SK-N-SH (cell line): ENCODE results near the gene PRM3. TPM values are rescaled to one million over a fixed set of nuclear protein-coding genes. Genes with fewer than 3 reads are reported as not detected.

ENCODE experiments used
- CTCF ChIA-PET: fragments of 300-600, 350-600 bp; formaldehyde crosslinking; extraction: SDS; loops from one replicate; lab custom pipeline; 2021; lab: Yijun Ruan, JAX
- POLR2A ChIA-PET: fragments of 350-600 bp; sonication (Branson Sonifier 250); formaldehyde crosslinking; extraction: SDS; loops from one replicate; lab custom pipeline; 2020; ENCODE audit warnings: antibody characterized with exemption, inconsistent platforms; lab: Yijun Ruan, JAX
- DNase-seq: peaks from one replicate; pipeline ENCODE4 v3.0.0; 2012
- H2AFZ ChIP-seq: fragments of 200-600 bp; sonication (generic); 2 replicates; pipeline ENCODE4 v1.8.1; 2016; ENCODE audit warnings: antibody characterized with exemption, mild to moderate bottlenecking, low read depth
- H3F3A ChIP-seq: fragments of 200-600 bp; sonication (generic); replicated peaks from 2 replicates; pipeline ENCODE3; 2016; ENCODE audit warnings: antibody characterized with exemption, mild to moderate bottlenecking; ENCODE audit not compliant: insufficient read depth
- H3K27ac ChIP-seq, 2 experiments: fragments of 200-500 bp in 1 of 2; fragments of 200-600 bp in 1 of 2; sonication (Bioruptor generic) in 1 of 2; sonication (generic), shearing (Covaris generic) in 1 of 2; 2 replicates each; pipeline versions ENCODE4 v1.5.1 to v1.6.1; 2014 to 2016; ENCODE audit warnings: low read depth in 2 of 2, inconsistent platforms in 1 of 2, low read length in 1 of 2, mild to moderate bottlenecking in 1 of 2, mixed read lengths in 1 of 2
- H3K27me3 ChIP-seq: fragments of 200-600 bp; sonication (generic), shearing (Covaris generic); 2 replicates; pipeline ENCODE4 v1.6.1; 2016; ENCODE audit warnings: mixed run types; ENCODE audit not compliant: insufficient read depth
- H3K36me3 ChIP-seq, 2 experiments: fragments of 200-500 bp in 1 of 2; fragments of 200-600 bp in 1 of 2; sonication (Bioruptor generic) in 1 of 2; sonication (generic) in 1 of 2; replicated peaks in 1 of 2; 2 replicates each; pipeline versions ENCODE3 to v1.5.1; 2014 to 2016; ENCODE audit warnings: low read length in 1 of 2, mild to moderate bottlenecking in 1 of 2; ENCODE audit not compliant: insufficient read depth in 2 of 2, control insufficient read depth in 1 of 2
- H3K4me1 ChIP-seq, 2 experiments: fragments of 200-500 bp in 1 of 2; fragments of 200-600 bp in 1 of 2; sonication (Bioruptor generic) in 1 of 2; sonication (generic), shearing (Covaris generic) in 1 of 2; 2 replicates each; pipeline versions ENCODE4 v1.5.1 to v1.6.1; 2014 to 2016; ENCODE audit warnings: low read depth in 1 of 2, low read length in 1 of 2, mixed run types in 1 of 2; ENCODE audit not compliant: insufficient read depth in 2 of 2, control insufficient read depth in 1 of 2
- H3K4me2 ChIP-seq: fragments of 200-600 bp; sonication (generic), shearing (Covaris generic); 2 replicates; pipeline ENCODE4 v1.6.1; 2017; ENCODE audit warnings: mixed run types
- H3K4me3 ChIP-seq, 2 experiments: fragments of 200-500 bp in 1 of 2; fragments of 200-600 bp in 1 of 2; sonication (Bioruptor generic) in 1 of 2; sonication (generic), shearing (Covaris generic) in 1 of 2; 2 replicates each; pipeline versions ENCODE4 v1.5.1 to v1.8.1; 2014 to 2016; ENCODE audit warnings: low read depth in 2 of 2, inconsistent platforms in 1 of 2, low read length in 1 of 2, mild to moderate bottlenecking in 1 of 2, mixed read lengths in 1 of 2, moderate library complexity in 1 of 2
- H3K79me2 ChIP-seq: fragments of 200-600 bp; sonication (generic); 2 replicates; pipeline ENCODE4 v1.8.1; 2017; ENCODE audit warnings: mild to moderate bottlenecking; ENCODE audit not compliant: insufficient read depth
- H3K9ac ChIP-seq: fragments of 200-600 bp; sonication (generic); 2 replicates; pipeline ENCODE4 v1.6.1; 2017; ENCODE audit warnings: mixed run types
- H3K9me2 ChIP-seq: fragments of 200-600 bp; sonication (generic); 2 replicates; pipeline ENCODE4 v1.6.1; 2017; ENCODE audit warnings: mixed run types
- H3K9me3 ChIP-seq: fragments of 200-600 bp; sonication (generic); 2 replicates; pipeline ENCODE4 v1.6.1; 2017; ENCODE audit warnings: mixed run types, mild to moderate bottlenecking, moderate library complexity
- H4K20me1 ChIP-seq: fragments of 200-600 bp; sonication (generic); 2 replicates; pipeline ENCODE4 v1.6.1; 2017; ENCODE audit warnings: mild to moderate bottlenecking, mixed run types; ENCODE audit not compliant: insufficient read depth
- EP300 ChIP-seq, 2 experiments: IDR thresholded peaks; 2 replicates each; pipeline versions ENCODE4 v1.4.0 to v1.6.1; 2012; ENCODE audit warnings: borderline replicate concordance in 1 of 2, low read depth in 1 of 2, low read length in 1 of 2
- FOSL2 ChIP-seq: IDR thresholded peaks from 2 replicates; pipeline ENCODE4 v1.4.0; 2012; ENCODE audit warnings: low read depth, mild to moderate bottlenecking, moderate library complexity, borderline replicate concordance
- FOXJ3 ChIP-seq: sonication (generic); formaldehyde crosslinking; IDR thresholded peaks from 2 replicates; pipeline ENCODE4 v1.5.1; 2020; ENCODE audit warnings: mild to moderate bottlenecking, missing genetic modification reagents
- GATA2 ChIP-seq: sonication (generic); formaldehyde crosslinking; IDR thresholded peaks from 2 replicates; pipeline ENCODE4 v1.5.0; 2020; ENCODE audit warnings: mild to moderate bottlenecking, missing genetic modification reagents
- IRF3 ChIP-seq: fragments of 150-350 bp; IDR thresholded peaks from 2 replicates; pipeline ENCODE4 v1.6.1; 2016; ENCODE audit warnings: mild to moderate bottlenecking, low read depth, low read length
- JUND ChIP-seq: IDR thresholded peaks from 2 replicates; pipeline ENCODE4 v1.4.0; 2012
- MEF2A ChIP-seq: IDR thresholded peaks from 2 replicates; pipeline ENCODE4 v1.4.0; 2012; ENCODE audit warnings: low read depth, borderline replicate concordance
- MXI1 ChIP-seq: IDR thresholded peaks from 2 replicates; pipeline ENCODE4 v1.6.1; 2012; ENCODE audit warnings: mild to moderate bottlenecking, low read depth, low read length, improper control_type of control experiment
- RFX5 ChIP-seq: IDR thresholded peaks from 2 replicates; pipeline ENCODE4 v1.6.1; 2012; ENCODE audit warnings: mild to moderate bottlenecking, improper control_type of control experiment, low read length
- RXRA ChIP-seq: IDR thresholded peaks from 2 replicates; pipeline ENCODE4 v1.4.0; 2012; ENCODE audit warnings: low read depth, mild to moderate bottlenecking, borderline replicate concordance
- TEAD4 ChIP-seq: IDR thresholded peaks from 2 replicates; pipeline ENCODE4 v1.4.0; 2012; ENCODE audit warnings: mild to moderate bottlenecking, borderline replicate concordance; ENCODE audit not compliant: insufficient read depth
- USF1 ChIP-seq: IDR thresholded peaks from 2 replicates; pipeline ENCODE4 v1.4.0; 2012; ENCODE audit warnings: low read depth, borderline replicate concordance
- USF2 ChIP-seq: fragments of 150-350 bp; IDR thresholded peaks from 2 replicates; pipeline ENCODE4 v1.6.1; 2017; ENCODE audit warnings: antibody characterized with exemption, low read length, low read depth, borderline replicate concordance
- WGBS: methylation state at CpG from one replicate; pipeline ENCODE4 v1.1.6; 2017; ENCODE audit warnings: low lambda C conversion rate; 5-methylcytosine and 5-hydroxymethylcytosine counted together
- polyA plus RNA-seq, 3 experiments: library from polyadenylated mRNA; depleted of rRNA; stranded (reverse); fragments of >200 nt; gene quantifications; 2 replicates each; pipeline ENCODE4 v1.2.3, GENCODE V29; 2012
- TF ChIP-seq, protein P1 (sequence below): IDR thresholded peaks from 2 replicates; pipeline ENCODE4; 2012

Gene PRM3
- polyA plus RNA-seq, 1 of the 3 experiments (the other 2 are of a cell fraction) = not detected

GRCh38 chr16:11224894-11225676, 48.3 kb downstream of the PRM3 start:
- 78% methylated on average over 15 of the region's 21 CpGs for WGBS
- peaks cover 0 to 4% of the 10 kb centered on the region in 2 experiments; a peak in 1 of 4 replicates for H3K4me1 ChIP-seq
- H2AFZ ChIP-seq = no peak overlapping the region
- H3K36me3 ChIP-seq = no peaks in the 10 kb centered on the region
- DNase-seq = no peak
- no peaks in the 10 kb centered on the region for H3K9me2 ChIP-seq
- H3K9ac ChIP-seq = no peak overlapping the region
- no peaks in the 10 kb centered on the region for H3K79me2 ChIP-seq
- H3F3A ChIP-seq = no peaks in the 10 kb centered on the region
- ChIA-PET POLR2A (no interaction called here), CTCF (interaction anchor here (1.1 kb wide), 2 partner anchors 13 to 261 kb away, joined by 3 to 5 read pairs; no protein-coding TSS in a partner anchor)
- H4K20me1 ChIP-seq = no peaks in the 10 kb centered on the region
- H3K9me3 ChIP-seq = no peaks in the 10 kb centered on the region
- H3K27me3 ChIP-seq = no peaks in the 10 kb centered on the region
- H3K4me2 ChIP-seq = no peak overlapping the region
- no peak overlapping the region for H3K27ac ChIP-seq
- H3K4me3 ChIP-seq = no peak overlapping the region
- TF ChIP-seq MEF2A (no peak), RXRA (no peak), USF1 (no peak), FOSL2 (no peak), GATA2 (CRISPR knock-in tag) (no peak), MXI1 (no peak), JUND (no peak), RFX5 (no peak), EP300 (IDR thresholded peaks at IDR 0.05; ENCODE audit: borderline replicate concordance in 1 of 2, low read depth in 1 of 2, low read length in 1 of 2) (no peak), USF2 (no peak), FOXJ3 (CRISPR knock-in tag) (no peak), TEAD4 (no peak), IRF3 (no peak)
- TF ChIP-seq, protein P1, sequence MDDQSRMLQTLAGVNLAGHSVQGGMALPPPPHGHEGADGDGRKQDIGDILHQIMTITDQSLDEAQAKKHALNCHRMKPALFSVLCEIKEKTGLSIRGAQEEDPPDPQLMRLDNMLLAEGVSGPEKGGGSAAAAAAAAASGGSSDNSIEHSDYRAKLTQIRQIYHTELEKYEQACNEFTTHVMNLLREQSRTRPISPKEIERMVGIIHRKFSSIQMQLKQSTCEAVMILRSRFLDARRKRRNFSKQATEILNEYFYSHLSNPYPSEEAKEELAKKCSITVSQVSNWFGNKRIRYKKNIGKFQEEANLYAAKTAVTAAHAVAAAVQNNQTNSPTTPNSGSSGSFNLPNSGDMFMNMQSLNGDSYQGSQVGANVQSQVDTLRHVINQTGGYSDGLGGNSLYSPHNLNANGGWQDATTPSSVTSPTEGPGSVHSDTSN = no peak
